GM10266 (cell line): ENCODE results near the gene CLIC3.
A peak's percentile ranks its signal among the peaks of the same experiment; 100 is the strongest.
"Not testable (repeated sequence)": the region's sequence is repeated elsewhere in the genome, so short reads cannot be mapped to it uniquely, and the experiment has no call there.

Experiments
- DNase-seq: peaks from one replicate; pipeline ENCODE4 v3.0.0; 2012; ENCODE audit errors: extremely low spot score
- CTCF ChIP-seq: IDR thresholded peaks from 2 replicates; pipeline ENCODE4 v1.5.1; 2012; ENCODE audit warnings: mild to moderate bottlenecking, low read depth; ENCODE audit not compliant: control insufficient read depth, insufficient read depth; ENCODE audit errors: missing control alignments

Gene CLIC3

GRCh38 chr9:137006116-137007003 lies 10.0 kb upstream of the CLIC3 start:
- TF ChIP-seq CTCF = no peak
- no peak for DNase-seq

GRCh38 chr9:137004285-137004684 lies 7.9 kb upstream of the CLIC3 start:
- TF ChIP-seq CTCF = peak; percentile 41
- not testable (repeated sequence) for DNase-seq

- DNase-seq = no peak
- TF ChIP-seq CTCF = no peak
Observed at GRCh38 chr9:137002646-137003041, 6.3 kb upstream of the CLIC3 start.

- no peak for DNase-seq
- TF ChIP-seq CTCF = no peak
Observed at GRCh38 chr9:137001857-137002645, 5.7 kb upstream of the CLIC3 start.

GRCh38 chr9:137000177-137000930 lies 4.0 kb upstream of the CLIC3 start:
- TF ChIP-seq CTCF = no peak
- peak; percentile 92 for DNase-seq

- DNase-seq = no peak
- no peak for TF ChIP-seq CTCF
Observed at GRCh38 chr9:136997830-136998234, 1.5 kb upstream of the CLIC3 start.

- DNase-seq = no peak
- no peak for TF ChIP-seq CTCF
Observed at GRCh38 chr9:136997371-136997770, 1.0 kb upstream of the CLIC3 start.
